HG02623 (cell line): ENCODE data around the gene PRAMEF1.
"Not testable (repeated sequence)": the region's sequence is repeated elsewhere in the genome, so short reads cannot be mapped to it uniquely, and the experiment has no call there.

Source experiments
- ATAC-seq: cut with Tn5 transposase; IDR thresholded peaks from one replicate; pipeline ENCODE4 v1.9.1; 2021; ENCODE audit warnings: moderate library complexity; ENCODE audit not compliant: unreplicated experiment

The PRAMEF1 gene

DNA sequence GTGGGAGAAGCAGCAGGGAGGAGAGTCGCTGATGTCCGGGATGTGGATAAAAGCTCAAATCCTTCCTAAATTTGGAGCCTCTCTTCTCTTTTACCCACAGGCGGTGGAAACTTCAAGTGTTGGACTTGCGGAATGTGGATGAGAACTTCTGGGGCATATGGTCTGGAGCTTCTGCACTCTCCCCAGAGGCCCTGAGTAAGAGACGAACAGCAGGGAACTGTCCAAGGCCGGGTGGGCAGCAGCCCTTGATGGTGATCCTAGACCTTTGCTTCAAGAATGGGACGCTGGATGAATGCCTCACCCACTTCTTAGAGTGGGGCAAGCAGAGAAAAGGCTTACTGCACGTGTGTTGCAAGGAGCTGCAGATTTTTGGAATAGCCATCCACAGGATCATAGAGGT is 15.8 kb upstream of the PRAMEF1 start:
- ATAC-seq, result no peak

DNA sequence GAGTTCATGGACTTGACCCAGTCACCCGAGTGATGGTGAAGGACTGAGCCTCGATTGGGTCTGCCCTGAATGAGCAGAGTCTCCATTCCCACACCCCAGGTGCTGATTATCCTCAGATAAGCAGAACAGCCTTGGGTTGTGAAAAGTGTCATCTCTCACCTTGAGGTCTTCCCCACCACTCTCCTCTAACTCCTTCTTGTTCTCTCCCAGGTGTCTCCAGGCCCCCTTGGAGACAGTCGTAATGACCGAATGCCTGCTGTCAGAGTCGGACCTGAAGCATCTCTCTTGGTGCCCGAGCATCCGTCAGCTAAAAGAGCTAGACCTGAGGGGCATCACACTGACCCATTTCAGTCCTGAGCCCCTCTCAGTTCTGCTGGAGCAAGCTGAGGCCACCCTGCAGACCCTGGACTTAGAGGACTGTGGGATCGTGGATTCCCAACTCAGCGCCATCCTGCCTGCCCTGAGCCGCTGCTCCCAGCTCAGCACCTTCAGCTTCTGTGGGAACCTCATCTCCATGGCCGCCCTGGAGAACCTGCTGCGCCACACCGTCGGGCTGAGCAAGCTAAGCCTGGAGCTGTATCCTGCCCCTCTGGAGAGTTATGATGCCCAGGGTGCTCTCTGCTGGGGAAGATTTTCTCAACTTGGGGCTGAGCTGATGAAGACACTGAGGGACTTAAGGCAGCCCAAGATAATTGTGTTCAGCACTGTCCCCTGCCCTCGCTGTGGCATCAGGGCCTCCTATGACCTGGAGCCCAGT is 14.2 kb upstream of the PRAMEF1 start:
- ATAC-seq, result no peak

DNA sequence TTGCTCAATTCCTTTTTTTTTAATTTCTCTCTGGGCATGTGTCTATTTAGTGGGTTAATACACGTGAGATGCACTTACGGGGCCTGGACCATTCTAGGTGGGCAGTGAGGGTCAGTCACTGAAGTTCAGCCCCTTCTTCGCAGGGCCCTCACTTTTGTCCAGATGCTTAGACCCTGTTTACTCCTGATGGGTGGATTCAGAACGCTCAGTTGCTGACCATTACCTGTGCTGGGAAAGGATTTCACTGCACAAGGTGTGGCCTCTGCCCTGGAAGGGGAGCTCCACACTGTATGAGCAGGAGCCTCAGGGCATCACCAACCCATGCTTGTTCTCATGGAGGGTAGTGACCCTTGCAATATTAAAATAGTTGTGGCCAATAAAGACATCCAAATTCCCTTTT is 13.1 kb upstream of the PRAMEF1 start:
- no peak for ATAC-seq

DNA sequence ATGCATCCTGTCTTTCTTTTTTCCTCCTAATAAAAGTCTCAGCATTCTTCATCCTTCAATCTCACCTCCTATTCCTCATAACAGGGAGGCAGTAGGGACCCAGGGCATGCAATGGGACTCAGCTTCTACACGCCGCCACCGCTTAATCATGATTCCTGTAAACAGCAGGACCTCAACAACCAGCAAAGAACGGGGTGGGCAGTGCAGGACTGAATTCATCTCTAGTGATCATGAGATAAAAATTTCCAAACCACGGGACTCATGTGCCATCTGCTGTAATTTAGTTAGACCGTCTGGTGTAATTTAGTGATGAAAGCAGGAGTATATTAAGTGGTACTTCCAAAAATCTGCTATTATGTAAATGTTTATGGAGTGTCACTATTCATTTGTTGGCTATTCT is 12.3 kb upstream of the PRAMEF1 start:
- ATAC-seq, result no peak

DNA sequence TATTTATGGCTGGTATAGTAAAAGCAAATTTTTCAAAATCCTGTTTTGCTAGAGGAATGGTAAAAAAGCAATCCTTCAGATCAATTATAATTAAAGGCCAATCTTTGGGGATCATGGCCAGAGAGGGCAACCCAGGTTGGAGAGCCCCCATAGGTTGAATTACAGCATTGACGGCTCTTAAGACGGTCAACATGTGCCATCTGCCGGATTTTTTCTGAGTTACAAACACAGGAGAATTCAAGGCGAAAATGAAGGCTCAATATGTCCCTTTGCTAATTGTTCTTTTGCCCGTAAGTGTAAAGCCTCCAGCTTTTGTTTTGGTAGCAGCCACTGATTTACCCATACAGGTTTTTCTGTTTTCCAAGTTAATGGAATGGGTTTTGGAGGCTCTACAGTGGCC is 9.7 kb upstream of the PRAMEF1 start:
- not testable (repeated sequence) for ATAC-seq

DNA sequence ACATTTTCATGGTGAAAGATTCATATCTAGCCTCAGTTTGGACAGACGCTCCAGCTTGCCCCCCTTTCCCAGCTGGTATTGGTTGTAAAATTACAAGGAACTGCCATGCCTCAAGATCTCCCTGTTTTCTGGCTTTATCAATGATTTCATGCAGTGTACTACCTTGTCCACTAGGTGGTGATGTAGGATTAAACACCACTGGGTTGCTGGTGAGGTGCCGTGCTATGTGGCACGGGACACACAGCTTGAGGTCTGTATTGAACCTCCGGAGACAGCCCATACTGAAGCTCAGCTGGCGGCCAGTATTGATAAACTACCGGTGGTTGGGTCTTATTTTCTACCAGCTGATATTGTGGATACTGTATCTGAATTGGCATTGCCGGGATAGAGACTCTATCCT is 7.4 kb upstream of the PRAMEF1 start:
- ATAC-seq, result not testable (repeated sequence)

DNA sequence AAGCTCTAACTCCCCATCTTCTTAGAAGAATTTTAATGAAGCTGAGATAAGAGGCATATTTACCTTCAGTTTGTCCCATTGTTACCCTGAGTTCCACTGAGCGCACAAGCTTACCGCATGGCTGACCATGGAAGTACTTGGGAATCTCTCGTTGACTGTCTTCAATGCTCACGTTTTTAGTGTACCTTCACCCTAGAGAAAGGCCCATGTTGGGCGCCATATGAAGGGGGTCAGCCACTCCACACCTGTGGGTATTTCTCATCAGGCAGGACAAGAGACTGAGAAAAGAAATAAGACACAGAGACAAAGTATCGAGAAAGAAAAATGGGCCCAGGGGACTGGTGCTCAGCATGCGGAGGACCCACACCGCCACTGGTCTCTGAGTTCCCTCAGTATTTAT is 6.5 kb upstream of the PRAMEF1 start:
- not testable (repeated sequence) for ATAC-seq

DNA sequence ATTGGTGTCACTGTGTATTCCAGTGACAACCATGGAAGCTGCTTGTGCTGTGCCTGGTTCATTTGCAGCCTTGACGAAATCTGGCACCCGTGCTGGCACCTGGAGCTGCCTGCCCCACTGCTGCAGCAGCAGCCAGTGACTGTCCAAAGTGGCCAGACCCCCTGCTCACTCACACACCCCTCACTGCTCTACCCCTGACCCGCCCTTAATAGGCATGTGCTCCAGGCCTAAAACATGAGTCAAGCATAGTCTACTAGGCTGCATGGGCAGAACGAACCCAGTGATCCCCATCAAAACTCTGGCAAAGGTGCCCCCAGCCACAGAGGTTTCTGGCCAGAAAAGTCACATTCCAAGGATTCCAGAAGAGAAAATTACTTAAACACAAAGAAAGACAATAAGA is 7.7 kb downstream of the PRAMEF1 start:
- no peak for ATAC-seq

DNA sequence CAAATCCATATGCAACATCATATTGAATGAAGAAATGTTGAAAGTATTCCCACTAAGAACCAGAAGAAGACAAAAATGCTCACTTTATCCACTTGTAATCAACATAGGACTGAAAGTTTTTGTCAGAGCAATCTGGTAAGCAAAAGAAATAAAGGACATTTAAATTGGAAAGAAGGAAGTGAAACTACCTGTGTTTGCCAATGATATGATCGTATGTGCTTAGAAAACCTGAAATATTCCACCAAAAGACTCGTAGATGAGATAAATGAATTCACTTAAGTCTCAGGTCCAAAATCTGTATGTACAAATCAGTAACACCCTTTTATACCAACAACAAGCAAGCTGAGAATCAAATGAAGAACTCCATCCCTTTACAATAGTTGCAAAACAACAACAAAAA is 8.5 kb downstream of the PRAMEF1 start:
- ATAC-seq, result no peak

DNA sequence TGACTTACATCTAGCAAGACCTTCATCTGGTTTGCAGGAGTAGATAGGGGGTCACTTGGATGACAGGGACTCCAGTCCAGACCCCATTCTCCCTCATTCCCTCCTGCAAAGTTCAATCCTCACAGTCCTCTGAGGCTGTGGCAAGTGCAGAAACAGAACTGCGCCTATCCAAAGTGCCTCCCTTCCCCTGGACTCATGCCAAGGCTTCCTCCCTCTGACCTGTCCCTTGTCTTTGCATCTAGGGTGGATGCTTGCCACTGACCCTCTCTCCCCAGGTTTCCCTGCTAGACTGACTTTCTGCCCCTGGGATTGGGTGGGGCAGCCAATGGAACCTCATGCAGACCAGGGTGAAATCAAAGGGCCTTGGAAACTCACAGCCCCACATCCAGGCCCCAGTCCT is 18.7 kb downstream of the PRAMEF1 start:
- ATAC-seq, result no peak

DNA sequence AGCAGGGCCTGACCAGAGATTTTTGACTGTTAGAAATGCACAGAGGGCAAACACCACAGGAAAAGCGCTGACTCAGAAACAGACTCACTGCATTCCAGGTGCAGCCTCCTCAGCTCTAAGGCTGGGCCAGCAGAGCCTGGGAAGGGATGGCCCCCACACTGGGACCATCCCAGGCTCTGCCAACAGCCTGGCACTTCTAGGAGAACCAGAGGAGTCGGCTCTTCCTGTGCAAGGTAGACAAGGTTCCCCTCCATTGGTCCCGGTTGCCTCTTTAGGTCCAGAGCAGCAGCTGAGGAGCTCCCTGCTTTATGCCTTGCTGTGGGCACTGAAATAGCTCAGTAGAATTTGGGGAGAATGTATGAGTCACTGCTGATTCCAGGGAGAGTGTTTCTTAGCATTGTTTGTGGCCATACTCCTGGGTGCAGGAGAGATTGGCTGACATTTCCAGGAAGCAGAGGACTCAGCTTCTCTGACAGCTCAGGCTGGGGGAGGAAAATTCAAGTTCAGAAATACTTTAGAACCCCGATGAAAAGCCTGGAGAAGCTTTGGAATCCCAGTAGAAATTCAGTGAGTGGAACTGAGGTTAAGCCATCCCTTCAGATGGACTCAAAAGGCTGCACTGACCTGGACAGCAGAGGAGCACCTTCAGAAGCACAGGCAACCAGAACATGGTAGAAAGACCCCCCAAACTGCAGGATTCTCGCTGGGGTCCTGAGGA is 19.7 kb downstream of the PRAMEF1 start:
- ATAC-seq, result no peak

DNA sequence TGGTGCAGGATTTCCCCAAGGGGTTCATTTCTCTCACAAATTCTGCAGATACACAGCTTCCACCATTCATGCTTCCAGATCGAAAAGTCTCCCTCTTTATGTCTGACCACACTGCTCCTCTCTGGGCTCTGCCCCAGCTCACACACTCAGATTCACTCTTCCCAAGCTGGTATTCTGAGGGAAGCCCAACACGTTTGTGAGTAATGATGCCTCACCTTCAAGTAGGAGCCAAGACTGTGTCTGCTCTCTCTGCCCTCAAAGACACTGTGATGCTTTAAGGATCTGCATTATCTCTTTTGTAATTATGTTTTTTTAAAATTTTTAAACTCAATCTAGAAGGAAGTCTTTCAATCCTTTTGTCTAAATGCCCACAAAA is 20.2 kb downstream of the PRAMEF1 start:
- no peak for ATAC-seq

DNA sequence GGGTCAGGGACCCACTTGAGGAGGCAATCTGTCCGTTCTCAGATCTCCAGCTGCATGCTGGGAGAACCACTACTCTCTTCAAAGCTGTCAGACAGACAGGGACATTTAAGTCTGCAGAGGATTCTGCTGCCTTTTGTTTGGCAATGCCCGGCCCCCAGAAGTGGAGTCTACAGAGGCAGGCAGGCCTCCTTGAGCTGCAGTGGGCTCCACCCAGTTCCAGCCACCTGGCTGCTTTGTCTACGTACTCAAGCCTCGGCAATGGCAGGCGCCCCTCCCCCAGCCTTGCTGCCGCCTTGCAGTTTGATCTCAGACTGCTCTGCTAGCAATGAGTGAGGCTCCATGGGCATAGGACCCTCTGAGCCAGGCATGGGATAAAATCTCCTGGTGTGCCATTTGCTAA is 27.9 kb downstream of the PRAMEF1 start:
- not testable (repeated sequence) for ATAC-seq

DNA sequence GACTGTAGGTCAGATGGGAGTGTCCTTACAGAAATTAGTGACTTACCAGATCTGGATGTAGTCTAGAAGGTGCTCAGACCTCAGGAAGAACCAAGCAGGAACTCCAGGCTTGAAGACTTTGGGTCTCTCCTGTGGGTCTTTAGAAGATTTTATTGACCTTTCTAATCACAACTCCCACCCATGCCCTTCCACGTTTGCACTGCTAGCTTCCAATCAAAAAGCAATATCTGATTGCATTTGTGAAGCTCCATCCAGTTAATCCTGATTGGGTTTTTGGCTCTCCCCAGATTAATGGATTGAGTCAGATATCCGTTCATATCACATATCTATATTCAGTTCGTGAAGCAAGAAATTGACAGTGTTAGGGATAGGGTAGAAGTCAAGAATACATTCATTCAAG is 40.1 kb downstream of the PRAMEF1 start, which contains the start of gene PRAMEF11:
PRAMEF11 (minus strand) TSS at position 101 of the 400 bp plus-strand sequence. CDS start 2,621 bp downstream, outside the sequence.
- ATAC-seq, result not testable (repeated sequence)

DNA sequence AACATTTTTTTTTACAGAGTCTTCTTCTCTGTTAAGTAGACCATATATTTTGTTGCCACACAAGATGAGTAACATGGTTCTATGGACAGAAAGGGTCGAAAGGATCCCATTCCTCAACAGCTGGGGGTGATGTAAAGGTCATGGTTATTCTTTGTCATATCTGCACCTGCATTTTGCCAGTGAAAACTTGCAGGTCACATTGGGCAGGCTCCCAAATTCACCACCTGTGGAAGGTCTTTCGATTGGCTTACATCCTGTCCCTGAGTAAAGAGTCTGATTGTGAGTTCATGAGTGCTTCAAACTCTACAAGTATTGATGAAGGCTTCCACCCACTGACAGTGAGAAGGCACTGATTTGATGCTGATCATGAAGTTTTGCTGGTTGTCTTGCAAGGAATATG is 42.1 kb downstream of the PRAMEF1 start:
- ATAC-seq, result not testable (repeated sequence)
